OCI-LY3 (cell line): Measurements from ENCODE around the gene ANKMY2.

Source experiments
- EZH2phosphoT487 ChIP-seq: fragments of 200-600 bp; shearing (Covaris generic); IDR thresholded peaks from 2 replicates; pipeline ENCODE4 v1.6.1; 2018; ENCODE audit warnings: antibody characterized with exemption, mixed run types, low read depth
- TF ChIP-seq, protein P1 (sequence below): fragments of 200-600, 300-600 bp; sonication (generic); IDR thresholded peaks from 2 replicates; pipeline ENCODE4 v1.5.1; 2014; ENCODE audit warnings: antibody characterized with exemption, low read length, low read depth

DNA sequence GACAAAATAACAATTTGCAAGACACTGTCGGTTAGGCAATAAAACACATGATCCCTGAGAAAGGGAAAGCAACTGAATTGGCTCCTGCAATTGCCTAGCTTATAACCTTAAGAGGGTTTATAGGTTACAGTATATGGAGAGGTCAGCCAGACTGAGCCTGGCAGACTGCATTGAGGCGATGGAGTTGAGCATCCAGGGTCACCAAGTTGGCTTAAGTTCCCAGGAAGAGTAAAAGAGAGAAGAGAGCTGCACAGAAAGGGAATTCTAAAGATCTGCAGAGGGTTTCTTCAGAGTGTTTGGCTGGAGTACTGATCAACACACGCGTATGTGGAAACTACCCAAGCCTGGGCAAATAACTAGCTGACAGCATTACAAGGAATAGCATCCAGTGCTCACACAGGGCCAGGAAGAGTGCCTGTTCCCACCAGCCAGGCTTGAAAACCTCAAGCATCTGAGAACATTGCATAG is 11.2 kb downstream of the ANKMY2 start:
- TF ChIP-seq, protein P1, sequence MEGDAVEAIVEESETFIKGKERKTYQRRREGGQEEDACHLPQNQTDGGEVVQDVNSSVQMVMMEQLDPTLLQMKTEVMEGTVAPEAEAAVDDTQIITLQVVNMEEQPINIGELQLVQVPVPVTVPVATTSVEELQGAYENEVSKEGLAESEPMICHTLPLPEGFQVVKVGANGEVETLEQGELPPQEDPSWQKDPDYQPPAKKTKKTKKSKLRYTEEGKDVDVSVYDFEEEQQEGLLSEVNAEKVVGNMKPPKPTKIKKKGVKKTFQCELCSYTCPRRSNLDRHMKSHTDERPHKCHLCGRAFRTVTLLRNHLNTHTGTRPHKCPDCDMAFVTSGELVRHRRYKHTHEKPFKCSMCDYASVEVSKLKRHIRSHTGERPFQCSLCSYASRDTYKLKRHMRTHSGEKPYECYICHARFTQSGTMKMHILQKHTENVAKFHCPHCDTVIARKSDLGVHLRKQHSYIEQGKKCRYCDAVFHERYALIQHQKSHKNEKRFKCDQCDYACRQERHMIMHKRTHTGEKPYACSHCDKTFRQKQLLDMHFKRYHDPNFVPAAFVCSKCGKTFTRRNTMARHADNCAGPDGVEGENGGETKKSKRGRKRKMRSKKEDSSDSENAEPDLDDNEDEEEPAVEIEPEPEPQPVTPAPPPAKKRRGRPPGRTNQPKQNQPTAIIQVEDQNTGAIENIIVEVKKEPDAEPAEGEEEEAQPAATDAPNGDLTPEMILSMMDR, result no peak
- no peak for TF ChIP-seq EZH2phosphoT487
